GM10266 (cell line): ENCODE measurements around the gene NPY5R.

Experiments
- DNase-seq: peaks from one replicate; pipeline ENCODE4 v3.0.0; 2012; ENCODE audit errors: extremely low spot score
- TF ChIP-seq, protein P1 (sequence below): IDR thresholded peaks from 2 replicates; pipeline ENCODE4 v1.5.1; 2012; ENCODE audit warnings: mild to moderate bottlenecking, low read depth; ENCODE audit not compliant: control insufficient read depth, insufficient read depth; ENCODE audit errors: missing control alignments

The NPY5R gene

DNA sequence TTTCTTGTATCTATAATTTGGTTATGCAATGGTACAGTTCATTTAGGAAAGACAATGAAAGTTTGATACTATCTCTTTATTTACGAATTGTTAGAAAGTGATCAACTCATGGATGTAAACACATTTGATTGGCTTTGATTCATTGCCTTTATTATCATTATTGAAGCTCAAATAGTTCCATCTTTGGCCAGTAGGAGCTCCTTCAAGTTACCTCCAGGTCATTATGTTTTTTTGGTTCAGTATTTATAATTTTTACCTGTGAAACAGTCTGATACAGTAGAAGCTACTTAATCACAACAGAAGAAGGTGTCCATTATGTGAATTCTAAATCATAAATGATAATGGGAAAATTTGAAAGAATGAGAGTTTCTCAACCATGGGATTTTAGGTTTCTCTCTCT lies 12.4 kb downstream of the NPY5R start:
- no peak for DNase-seq
- TF ChIP-seq, protein P1, sequence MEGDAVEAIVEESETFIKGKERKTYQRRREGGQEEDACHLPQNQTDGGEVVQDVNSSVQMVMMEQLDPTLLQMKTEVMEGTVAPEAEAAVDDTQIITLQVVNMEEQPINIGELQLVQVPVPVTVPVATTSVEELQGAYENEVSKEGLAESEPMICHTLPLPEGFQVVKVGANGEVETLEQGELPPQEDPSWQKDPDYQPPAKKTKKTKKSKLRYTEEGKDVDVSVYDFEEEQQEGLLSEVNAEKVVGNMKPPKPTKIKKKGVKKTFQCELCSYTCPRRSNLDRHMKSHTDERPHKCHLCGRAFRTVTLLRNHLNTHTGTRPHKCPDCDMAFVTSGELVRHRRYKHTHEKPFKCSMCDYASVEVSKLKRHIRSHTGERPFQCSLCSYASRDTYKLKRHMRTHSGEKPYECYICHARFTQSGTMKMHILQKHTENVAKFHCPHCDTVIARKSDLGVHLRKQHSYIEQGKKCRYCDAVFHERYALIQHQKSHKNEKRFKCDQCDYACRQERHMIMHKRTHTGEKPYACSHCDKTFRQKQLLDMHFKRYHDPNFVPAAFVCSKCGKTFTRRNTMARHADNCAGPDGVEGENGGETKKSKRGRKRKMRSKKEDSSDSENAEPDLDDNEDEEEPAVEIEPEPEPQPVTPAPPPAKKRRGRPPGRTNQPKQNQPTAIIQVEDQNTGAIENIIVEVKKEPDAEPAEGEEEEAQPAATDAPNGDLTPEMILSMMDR = no peak

GRCh38 chr4:163367651-163368050 lies 24.0 kb downstream of the NPY5R start:
- DNase-seq = no peak
- TF ChIP-seq, protein P1 = no peak

DNA sequence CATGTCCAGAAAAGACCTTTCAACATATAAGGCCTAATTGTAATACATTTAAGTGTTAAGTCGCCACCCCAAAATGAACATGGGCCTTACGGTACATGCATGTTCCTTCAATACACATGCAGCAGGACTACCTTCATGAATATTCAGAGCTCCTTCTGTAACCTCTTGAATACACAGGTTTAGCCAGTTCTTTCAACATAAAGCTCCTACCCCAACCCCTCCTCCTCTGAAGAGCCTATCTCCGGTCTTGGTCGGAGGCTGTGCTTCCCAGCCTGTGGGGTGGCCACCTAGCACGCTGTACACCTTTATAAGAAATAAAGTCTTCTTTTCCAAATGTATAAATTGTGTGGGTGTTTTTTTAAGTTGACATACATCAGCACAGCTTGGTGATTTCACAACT lies 28.3 kb downstream of the NPY5R start:
- no peak for DNase-seq
- TF ChIP-seq, protein P1 = no peak

DNA sequence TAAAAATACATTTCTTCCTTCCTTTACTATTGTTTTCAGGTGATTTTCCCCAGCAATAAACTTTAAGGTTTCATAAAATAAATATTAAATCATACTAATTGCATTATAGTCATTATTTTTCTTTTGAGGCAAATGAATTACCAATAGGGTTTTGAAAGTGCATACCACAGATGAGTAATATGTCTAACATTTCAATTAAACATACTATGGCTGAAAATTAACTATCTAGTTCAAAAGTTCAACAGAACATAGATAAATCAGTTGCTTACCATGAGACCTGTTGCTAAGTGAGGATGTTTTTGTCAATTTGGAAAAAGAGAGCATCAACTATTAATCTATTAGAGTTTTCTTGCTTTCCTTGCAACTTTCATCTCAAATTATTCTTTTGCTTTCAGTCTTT lies 35.0 kb downstream of the NPY5R start:
- DNase-seq = no peak
- TF ChIP-seq, protein P1 = no peak

- no peak for DNase-seq
- TF ChIP-seq, protein P1 = no peak
These were observed 37.0 kb downstream of the NPY5R start for GRCh38 chr4:163380703-163381102.

GRCh38 chr4:163382178-163382869 lies 38.6 kb downstream of the NPY5R start:
- no peak for DNase-seq
- TF ChIP-seq, protein P1 = no peak

GRCh38 chr4:163384434-163384833 lies 40.7 kb downstream of the NPY5R start:
- TF ChIP-seq, protein P1 = no peak
- no peak for DNase-seq
